ENCODE data around the gene DPP10.

- TF ChIP-seq POLR2AphosphoS5 (IDR thresholded peaks at IDR 0.05), result no peak
- no peak for TF ChIP-seq CTCF (IDR thresholded peaks at IDR 0.05)
Observed at GRCh38 chr2:115174651-115175050, 732.2 kb downstream of the DPP10 start.

Data from esophagus muscularis mucosa (tissue), 3 donors.